NCI-H526 (cell line): Measurements from ENCODE around the gene GAB3.
A peak's percentile ranks its signal among the peaks of the same experiment; 100 is the strongest.

ENCODE experiments used
- DNase-seq, 2 experiments: peaks; one replicate each; lab custom pipeline; 2025; lab: John Stamatoyannopoulos, UW

GAB3 gene

GRCh38 chrX:154751669-154752271 lies 893 bp upstream of the GAB3 start:
- DNase-seq: no peak

- no peak for DNase-seq
Measured at GRCh38 chrX:154751203-154751668, 359 bp upstream of the GAB3 start.

DNA sequence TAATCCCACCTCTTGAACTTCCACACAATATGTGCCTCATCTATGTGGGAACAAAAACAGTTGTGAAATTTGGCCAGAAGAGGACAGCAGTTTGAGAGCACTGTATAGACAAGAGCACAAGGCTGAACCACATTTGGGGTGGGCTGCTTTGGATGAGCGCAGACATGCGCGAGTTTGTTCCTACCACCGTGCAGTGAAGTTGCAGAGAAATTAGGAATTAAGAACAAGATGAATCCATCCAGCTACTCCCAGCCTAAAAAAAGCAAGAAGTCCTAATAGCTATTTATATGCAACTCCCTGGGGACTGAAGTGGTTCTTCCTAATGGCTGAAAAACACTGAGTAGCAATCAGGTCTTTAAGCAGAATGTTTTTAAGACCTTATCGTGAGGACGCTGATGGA lies 1.0 kb downstream of the GAB3 start:
- no peak for DNase-seq

DNA sequence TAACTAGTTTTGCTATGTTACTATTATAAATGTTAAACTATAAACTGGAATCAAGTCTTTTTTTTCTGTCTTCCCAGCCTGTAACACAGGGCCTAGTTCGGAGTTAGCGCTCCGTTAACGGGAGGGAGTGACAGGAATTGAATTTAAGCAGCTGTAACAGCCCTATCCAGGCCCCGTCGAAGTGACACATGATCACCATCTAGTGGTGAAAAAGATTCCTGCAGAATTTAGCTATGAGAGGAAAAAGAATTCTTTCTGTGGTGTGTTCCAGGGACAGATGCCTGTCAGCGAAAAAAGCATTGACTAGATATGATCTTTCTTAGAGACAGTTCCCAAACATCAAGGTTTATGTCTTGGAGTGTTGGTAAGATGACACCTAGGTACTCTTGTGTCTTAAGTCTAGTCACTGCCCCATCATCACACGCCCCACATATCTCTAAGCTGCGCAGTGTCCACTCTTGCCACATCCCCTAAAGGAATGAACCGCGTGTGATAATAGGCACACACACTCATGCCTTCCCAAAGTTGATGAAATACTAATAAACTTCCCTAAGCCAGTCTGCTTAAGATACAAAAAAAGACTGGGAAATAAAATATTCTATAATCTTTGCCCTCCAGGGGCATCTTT lies 2.1 kb downstream of the GAB3 start:
- DNase-seq: peak; percentile 58 to 85

GRCh38 chrX:154742613-154743012 lies 8.3 kb downstream of the GAB3 start:
- no peak for DNase-seq

DNA sequence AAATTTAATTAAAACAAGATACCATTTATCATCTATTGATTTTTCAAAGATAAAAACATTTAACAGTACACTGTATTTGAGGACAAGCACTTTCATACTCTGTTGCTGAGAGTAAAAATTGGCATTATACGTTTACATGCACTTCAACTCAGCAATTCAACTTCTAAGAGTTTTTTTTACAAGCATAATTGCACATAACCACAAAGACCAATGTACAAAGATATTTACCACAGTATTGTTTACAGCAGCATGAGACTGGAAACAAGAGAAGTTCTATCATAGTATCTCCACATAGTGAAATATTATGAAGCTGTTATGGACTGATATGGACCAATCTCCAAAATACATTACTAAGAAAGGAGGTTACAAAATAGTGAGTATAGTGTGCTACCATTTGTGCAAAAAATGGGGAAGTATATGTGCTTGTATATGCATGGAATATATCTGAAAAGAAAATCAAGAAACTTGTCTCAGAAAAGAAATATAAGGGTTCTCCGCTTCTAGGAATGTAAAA lies 10.9 kb downstream of the GAB3 start:
- DNase-seq: no peak

GRCh38 chrX:154738011-154738738 lies 12.7 kb downstream of the GAB3 start:
- no peak for DNase-seq

GRCh38 chrX:154737136-154737535 lies 13.7 kb downstream of the GAB3 start:
- no peak for DNase-seq

DNA sequence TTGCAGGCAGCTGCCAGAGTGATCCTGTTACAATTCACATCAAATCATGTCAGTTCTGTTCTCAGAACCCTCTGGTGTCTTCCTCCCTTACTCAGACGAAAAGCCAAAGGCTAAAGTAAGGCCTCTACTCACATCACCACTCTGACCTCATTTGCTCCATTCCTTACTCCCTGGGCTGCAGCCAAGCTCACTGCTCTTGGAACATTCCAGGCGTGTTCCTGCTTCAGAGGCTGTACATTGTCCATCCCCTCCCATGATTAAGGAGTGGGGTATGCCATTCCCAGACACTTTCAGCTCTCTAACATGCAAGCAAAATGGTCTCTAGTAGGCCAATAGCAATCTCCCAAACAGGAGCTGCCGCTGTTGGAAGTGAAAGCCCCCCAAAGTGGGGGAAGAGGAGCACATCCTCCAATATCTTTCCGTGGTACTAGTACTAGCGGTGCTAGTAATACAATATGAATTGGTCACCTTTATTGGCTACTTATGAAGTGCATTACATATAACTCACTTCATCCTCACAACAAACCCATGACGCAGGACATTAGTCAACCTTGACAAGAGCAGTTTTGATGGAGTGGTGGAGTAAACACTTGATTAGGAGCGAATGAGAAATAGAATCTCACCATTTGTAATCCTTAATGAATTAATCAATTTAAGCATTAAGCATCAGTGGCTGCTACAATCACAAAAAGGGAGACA lies 15.0 kb downstream of the GAB3 start:
- DNase-seq: no peak

DNA sequence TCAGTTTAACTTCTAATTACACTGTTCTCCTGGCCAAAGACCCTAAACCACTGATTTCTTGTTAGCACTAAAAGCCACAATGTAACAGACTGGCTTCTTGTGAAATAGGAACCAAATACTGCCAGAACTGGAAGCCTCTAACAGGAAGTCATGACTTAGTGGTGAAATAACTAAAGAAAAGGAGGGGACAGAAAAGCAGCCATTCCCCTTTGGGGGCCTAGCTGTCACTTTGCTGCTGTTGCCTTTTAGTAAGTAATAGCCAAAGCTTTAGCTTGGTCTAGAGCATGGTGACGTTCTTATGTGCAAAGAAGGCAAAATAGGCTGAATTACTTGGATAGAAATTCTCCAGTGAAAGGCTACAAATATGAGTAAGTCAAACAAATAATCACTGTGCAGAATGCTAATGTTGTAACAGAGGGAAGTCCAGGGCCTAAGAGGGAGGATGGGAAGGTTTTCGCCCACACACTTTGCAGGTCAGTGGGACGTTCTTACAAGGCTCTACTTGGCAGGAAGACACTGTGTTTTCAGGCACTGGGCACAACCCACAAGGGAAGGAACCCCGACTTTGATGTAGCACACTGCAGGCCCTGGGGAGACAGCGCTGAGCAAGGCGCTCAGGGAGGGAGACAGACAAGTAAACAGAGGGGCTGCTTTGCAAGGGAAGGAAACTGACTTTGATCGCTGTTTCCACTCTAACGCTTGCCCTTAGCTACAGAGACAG lies 16.7 kb downstream of the GAB3 start:
- no peak for DNase-seq

- DNase-seq: no peak
Measured at GRCh38 chrX:154733066-154733425, 17.8 kb downstream of the GAB3 start.

GRCh38 chrX:154732421-154733065 lies 18.3 kb downstream of the GAB3 start:
- no peak for DNase-seq

DNA sequence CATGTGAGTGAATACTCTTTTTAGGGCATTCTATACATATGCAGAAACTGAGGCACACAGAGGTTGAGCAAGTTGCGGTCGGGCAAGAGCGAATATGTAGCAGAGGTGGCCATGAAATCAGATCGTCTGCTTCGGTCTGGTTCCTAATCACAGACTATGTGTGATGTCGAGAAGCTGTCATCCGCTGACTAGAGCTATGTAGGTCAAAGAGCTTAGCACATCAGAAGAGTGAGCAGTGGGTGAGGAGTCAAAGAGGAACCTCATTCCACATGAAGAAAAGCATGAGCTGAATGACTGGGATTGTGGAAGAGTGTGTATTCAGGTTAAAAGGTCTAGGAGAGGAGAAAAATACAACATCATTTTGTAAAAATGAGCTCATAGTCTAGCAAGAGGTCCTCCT lies 19.0 kb downstream of the GAB3 start:
- DNase-seq: no peak

GRCh38 chrX:154731184-154731583 lies 19.7 kb downstream of the GAB3 start:
- DNase-seq: no peak

GRCh38 chrX:154730253-154730891 lies 20.5 kb downstream of the GAB3 start:
- DNase-seq: no peak

DNA sequence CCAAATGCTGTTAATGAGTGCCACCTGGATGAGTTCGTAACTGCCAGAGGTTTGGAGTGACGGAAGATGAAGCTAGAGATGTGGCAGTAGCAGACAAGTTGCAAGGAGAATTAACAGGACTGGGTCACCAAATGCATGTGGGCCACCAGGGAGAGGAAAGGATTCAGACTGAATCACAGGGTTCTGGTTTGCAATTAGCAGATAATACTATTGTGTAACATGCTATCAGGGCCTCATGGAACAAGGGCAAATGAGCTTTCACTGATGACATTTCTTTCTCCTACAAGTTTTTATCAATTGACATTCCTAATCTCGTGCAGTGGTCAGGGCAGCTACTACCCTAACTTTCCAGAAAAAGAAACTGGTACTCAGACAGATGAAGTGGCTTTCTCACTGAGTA lies 21.4 kb downstream of the GAB3 start:
- DNase-seq: no peak

DNA sequence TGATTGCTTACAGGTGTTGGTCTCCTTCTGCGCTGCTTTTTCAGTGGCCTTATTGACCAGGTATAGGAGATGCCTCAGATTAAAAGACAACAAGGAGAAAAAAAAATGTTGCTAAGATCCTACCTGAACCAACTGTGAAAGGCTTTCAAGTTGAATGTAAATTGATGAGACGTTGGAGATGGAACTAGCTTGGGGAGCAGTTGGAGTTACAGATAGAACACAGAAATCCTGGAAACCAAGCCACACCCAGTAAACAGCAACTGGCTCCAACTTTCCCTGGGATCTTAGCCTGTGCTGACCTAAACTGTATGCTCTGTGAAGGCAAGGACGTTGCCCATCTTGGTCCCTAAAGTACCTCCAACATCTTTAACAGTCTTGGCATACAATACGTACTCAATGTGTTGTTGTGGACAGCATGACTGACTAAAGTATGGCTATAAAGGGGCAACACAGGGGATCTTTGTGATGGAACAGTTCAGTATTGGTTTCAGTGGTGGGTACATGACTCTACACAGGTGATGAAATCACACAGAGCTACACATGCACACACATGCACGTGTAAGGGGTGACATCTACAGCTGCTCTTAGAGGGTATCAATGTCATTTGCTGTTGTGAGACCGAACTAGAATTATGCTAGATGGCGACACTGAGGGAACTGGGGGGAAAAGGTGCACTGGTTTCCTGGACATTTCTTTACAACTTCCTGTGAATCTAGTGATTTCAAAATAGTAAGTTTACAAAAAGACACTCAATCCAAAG lies 22.3 kb downstream of the GAB3 start:
- no peak for DNase-seq

DNA sequence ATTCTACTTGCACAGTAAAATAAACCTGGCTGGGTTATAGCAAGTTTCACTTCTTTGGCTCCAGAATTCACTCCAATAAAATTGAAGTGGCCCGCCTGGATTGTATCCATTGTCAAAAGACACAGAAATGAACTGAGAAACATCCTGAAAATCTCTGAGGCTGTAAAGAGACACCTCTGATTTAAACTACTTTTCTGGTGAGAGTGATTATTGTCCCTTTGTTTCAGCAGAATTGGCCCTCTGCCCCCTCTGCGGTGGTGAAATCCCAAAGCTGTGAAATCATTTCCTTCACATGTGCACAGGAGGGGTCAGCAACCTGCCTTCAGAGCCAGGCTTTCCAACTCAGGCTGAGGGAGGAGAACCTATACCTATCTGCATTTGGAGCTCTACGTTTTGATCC lies 23.0 kb downstream of the GAB3 start:
- no peak for DNase-seq

DNA sequence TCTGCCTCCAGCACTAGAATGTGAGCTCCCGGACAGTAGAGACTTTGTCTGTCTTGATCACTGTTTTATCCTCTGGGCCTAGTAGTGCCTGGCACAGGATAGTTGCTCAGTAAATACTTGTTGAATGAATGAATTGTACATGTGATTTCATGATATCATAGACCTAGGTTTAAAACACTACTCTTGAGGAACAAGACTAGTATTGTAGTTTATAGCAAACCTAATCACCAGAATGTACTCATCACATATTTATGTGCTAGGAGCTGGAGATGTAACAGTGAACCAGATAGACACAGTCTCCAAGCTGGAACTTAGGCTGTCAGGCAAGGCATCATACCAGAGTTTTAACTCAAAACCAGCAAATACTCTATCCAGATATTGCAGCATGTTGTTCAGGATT lies 23.5 kb downstream of the GAB3 start:
- no peak for DNase-seq
